Osteoblast (primary cell): ENCODE data around the gene SLC2A4RG. TPM values are rescaled to one million over a fixed set of nuclear protein-coding genes. Genes with fewer than 3 reads are reported as not detected.
A peak's percentile ranks its signal among the peaks of the same experiment; 100 is the strongest.

Experiments
- DNase-seq: peaks from one replicate; pipeline ENCODE4 v3.0.0; 2011; ENCODE audit warnings: low spot score, mixed read lengths; ENCODE audit not compliant: insufficient read length; ENCODE audit errors: missing footprints
- H2AFZ ChIP-seq: 2 replicates; pipeline ENCODE4 v1.6.0; 2011; ENCODE audit warnings: mild to moderate bottlenecking, low read length
- H3K27ac ChIP-seq: 2 replicates; pipeline ENCODE4 v1.5.1; 2011; ENCODE audit warnings: mild to moderate bottlenecking, low read depth, low read length, moderate library complexity
- H3K27me3 ChIP-seq: 2 replicates; pipeline ENCODE4 v1.6.0; 2012; ENCODE audit warnings: mild to moderate bottlenecking, control low read depth, inconsistent platforms, low read length, moderate library complexity; ENCODE audit not compliant: insufficient read depth
- H3K36me3 ChIP-seq: 2 replicates; pipeline ENCODE4 v1.5.1; 2011; ENCODE audit warnings: mild to moderate bottlenecking, low read length, control low read depth, moderate library complexity; ENCODE audit not compliant: insufficient read depth
- H3K4me1 ChIP-seq: 2 replicates; pipeline ENCODE4 v1.5.1; 2011; ENCODE audit warnings: mild to moderate bottlenecking, low read length, control low read depth, moderate library complexity; ENCODE audit not compliant: insufficient read depth
- H3K4me2 ChIP-seq: 2 replicates; pipeline ENCODE4 v1.6.0; 2011; ENCODE audit warnings: mild to moderate bottlenecking, low read length; ENCODE audit not compliant: insufficient read depth
- H3K4me3 ChIP-seq: fragments of 200-600 bp; sonication (generic); 3 replicates; pipeline ENCODE4 v1.5.1; 2012; ENCODE audit warnings: mild to moderate bottlenecking, low read length, inconsistent platforms; ENCODE audit not compliant: insufficient read depth
- H3K79me2 ChIP-seq: 2 replicates; pipeline ENCODE4 v1.6.0; 2012; ENCODE audit warnings: mild to moderate bottlenecking, low read length, control low read depth, inconsistent platforms; ENCODE audit not compliant: insufficient read depth
- H3K9me3 ChIP-seq: 2 replicates; pipeline ENCODE4 v1.5.1; 2011; ENCODE audit warnings: low read depth, low read length, control low read depth
- H4K20me1 ChIP-seq: 2 replicates; pipeline ENCODE4 v1.6.0; 2012; ENCODE audit warnings: mild to moderate bottlenecking, low read length, control low read depth; ENCODE audit not compliant: insufficient read depth
- total RNA-seq: library from RNA; depleted of rRNA; stranded (reverse); fragments of >200 nt; gene quantifications from 2 replicates; pipeline ENCODE4 v1.2.3, GENCODE V29; 2012
- TF ChIP-seq, protein P1 (sequence below): IDR thresholded peaks from 2 replicates; pipeline ENCODE4 v1.5.1; 2011; ENCODE audit warnings: mild to moderate bottlenecking, low read depth, low read length, moderate library complexity; ENCODE audit errors: extremely low read depth

SLC2A4RG gene
- total RNA-seq, 1 donor, result 27.5 TPM

- peak overlapping the region; percentile 89 for H3K4me2 ChIP-seq
- DNase-seq, result peak; percentile 98
- peak overlapping the region; percentile 77 for H3K4me3 ChIP-seq
- no peak overlapping the region for H2AFZ ChIP-seq
- peaks cover 4% of the 10 kb centered on the region for H3K79me2 ChIP-seq
- peak overlapping the region; percentile 54 for H3K27ac ChIP-seq
- H3K4me1 ChIP-seq, result peaks cover 9% of the 10 kb centered on the region
- TF ChIP-seq, protein P1, sequence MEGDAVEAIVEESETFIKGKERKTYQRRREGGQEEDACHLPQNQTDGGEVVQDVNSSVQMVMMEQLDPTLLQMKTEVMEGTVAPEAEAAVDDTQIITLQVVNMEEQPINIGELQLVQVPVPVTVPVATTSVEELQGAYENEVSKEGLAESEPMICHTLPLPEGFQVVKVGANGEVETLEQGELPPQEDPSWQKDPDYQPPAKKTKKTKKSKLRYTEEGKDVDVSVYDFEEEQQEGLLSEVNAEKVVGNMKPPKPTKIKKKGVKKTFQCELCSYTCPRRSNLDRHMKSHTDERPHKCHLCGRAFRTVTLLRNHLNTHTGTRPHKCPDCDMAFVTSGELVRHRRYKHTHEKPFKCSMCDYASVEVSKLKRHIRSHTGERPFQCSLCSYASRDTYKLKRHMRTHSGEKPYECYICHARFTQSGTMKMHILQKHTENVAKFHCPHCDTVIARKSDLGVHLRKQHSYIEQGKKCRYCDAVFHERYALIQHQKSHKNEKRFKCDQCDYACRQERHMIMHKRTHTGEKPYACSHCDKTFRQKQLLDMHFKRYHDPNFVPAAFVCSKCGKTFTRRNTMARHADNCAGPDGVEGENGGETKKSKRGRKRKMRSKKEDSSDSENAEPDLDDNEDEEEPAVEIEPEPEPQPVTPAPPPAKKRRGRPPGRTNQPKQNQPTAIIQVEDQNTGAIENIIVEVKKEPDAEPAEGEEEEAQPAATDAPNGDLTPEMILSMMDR, result no peak
- peaks cover 26% of the 10 kb centered on the region for H3K36me3 ChIP-seq
- no peaks in the 10 kb centered on the region for H3K27me3 ChIP-seq
- no peaks in the 10 kb centered on the region for H3K9me3 ChIP-seq
- H4K20me1 ChIP-seq, result peaks cover 9% of the 10 kb centered on the region
Observed at GRCh38 chr20:63740070-63740626, 572 bp downstream of the SLC2A4RG start.

DNA sequence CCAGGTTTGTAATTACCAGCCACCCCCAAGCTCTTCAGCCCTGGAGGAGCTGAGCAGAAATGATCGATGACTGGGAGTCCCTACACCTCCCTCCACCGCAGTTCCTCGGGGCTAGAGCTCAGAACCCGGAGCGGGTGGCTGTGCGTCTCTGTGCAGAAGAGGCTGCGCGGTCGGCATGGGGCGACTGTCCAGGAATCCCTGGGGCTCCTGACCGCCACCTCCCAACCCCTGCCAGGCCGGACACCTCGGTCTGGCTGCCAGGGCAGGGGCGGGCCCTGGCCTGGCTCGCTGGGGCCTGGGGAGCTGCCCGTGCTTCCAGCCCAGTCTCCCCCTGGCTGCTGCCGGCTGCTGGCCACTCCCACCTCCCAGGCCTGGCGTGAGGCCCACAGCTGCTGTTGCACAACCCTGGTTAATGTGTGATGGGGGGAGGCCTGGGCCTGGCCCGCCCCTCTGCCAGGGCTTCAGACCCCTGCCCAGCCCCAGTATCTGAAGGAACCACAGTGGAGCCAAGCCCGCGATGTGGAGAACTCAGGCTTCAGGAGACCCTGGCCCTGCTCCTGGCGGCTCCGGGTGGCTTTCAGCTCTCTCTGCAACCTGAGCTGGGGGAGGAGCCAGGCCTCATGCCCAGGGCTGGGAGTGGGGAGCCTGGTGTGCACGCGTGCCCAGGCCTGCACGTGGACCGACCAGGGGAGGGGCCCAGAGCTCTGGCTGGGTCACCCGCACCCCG is 1.2 kb downstream of the SLC2A4RG start:
- H3K79me2 ChIP-seq, result peaks cover 4% of the 10 kb centered on the region
- no peaks in the 10 kb centered on the region for H3K9me3 ChIP-seq
- peaks cover 9% of the 10 kb centered on the region for H4K20me1 ChIP-seq
- peak overlapping the region; percentile 89 for H3K4me2 ChIP-seq
- DNase-seq, result peak; percentile 100
- no peaks in the 10 kb centered on the region for H3K27me3 ChIP-seq
- H3K36me3 ChIP-seq, result peaks cover 26% of the 10 kb centered on the region
- peak overlapping the region; percentile 77 for H3K4me3 ChIP-seq
- TF ChIP-seq, protein P1, result no peak
- peak overlapping the region; percentile 54 for H3K27ac ChIP-seq
- peak overlapping the region; percentile 82 for H2AFZ ChIP-seq
- H3K4me1 ChIP-seq, result peaks cover 9% of the 10 kb centered on the region

- no peak for DNase-seq
- peaks cover 9% of the 10 kb centered on the region for H3K4me1 ChIP-seq
- H3K79me2 ChIP-seq, result peaks cover 4% of the 10 kb centered on the region
- H3K9me3 ChIP-seq, result no peaks in the 10 kb centered on the region
- H3K4me2 ChIP-seq, result peak overlapping the region; percentile 89
- H2AFZ ChIP-seq, result no peak overlapping the region
- TF ChIP-seq, protein P1, result no peak
- H3K4me3 ChIP-seq, result peak overlapping the region; percentile 77
- peaks cover 22% of the 10 kb centered on the region for H3K36me3 ChIP-seq
- no peaks in the 10 kb centered on the region for H3K27me3 ChIP-seq
- H4K20me1 ChIP-seq, result peaks cover 9% of the 10 kb centered on the region
- H3K27ac ChIP-seq, result no peak overlapping the region
Observed at GRCh38 chr20:63741354-63741675, 1.7 kb downstream of the SLC2A4RG start.

DNA sequence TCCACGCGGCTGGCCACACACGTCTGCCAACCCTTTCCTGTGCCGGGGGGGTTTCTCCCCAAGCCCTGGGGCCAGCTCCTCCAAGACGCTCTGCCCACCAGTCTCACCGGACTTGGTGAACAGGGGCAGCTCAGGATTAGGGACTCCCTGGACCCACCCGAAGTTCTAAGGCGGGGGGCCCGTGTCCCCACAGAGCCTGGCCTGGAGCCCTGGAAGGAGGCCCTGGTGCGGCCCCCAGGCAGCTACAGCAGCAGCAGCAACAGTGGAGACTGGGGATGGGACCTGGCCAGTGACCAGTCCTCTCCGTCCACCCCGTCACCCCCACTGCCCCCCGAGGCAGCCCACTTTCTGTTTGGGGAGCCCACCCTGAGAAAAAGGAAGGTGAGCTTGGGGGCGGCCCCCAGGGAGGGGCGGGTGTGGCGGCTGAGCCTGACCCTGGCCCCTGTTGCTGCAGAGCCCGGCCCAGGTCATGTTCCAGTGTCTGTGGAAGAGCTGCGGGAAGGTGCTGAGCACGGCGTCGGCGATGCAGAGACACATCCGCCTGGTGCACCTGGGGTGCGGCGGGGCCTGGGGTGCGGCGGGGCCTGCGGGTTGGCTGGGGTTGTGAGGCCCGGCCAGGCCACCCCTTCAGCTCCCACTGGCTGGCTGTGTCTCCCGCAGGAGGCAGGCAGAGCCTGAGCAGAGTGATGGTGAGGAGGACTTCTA is 2.3 kb downstream of the SLC2A4RG start:
- Histone ChIP-seq H2AFZ (no peak overlapping the region), H3K27me3 (no peaks in the 10 kb centered on the region), H3K4me2 (peak overlapping the region; percentile 89), H4K20me1 (peaks cover 8% of the 10 kb centered on the region), H3K4me3 (peak overlapping the region; percentile 77), H3K4me1 (peaks cover 9% of the 10 kb centered on the region), H3K9me3 (no peaks in the 10 kb centered on the region), H3K36me3 (peaks cover 22% of the 10 kb centered on the region), H3K79me2 (peaks cover 4% of the 10 kb centered on the region), H3K27ac (no peak overlapping the region)
- peak; percentile 81 for DNase-seq
- TF ChIP-seq, protein P1, result no peak
